NB4 (cell line): ENCODE measurements around the gene PIP5K1C.

ENCODE experiments used
- DNase-seq: peaks from one replicate; pipeline ENCODE4 v3.0.0; 2010; ENCODE audit warnings: low read depth
- H3K4me3 ChIP-seq: one replicate; pipeline ENCODE4 v1.5.1; 2011; ENCODE audit warnings: mild to moderate bottlenecking, low read depth, low read length, moderate library complexity
- MYC ChIP-seq: IDR thresholded peaks from 2 replicates; pipeline ENCODE4 v1.6.1; 2011; ENCODE audit warnings: low read depth, low read length
- POLR2A ChIP-seq: IDR thresholded peaks from 2 replicates; pipeline ENCODE4 v1.6.1; 2011; ENCODE audit warnings: mild to moderate bottlenecking; ENCODE audit not compliant: insufficient read length; ENCODE audit errors: extremely low read depth
- TF ChIP-seq, protein P1 (sequence below): IDR thresholded peaks from one replicate; pipeline ENCODE4 v1.5.1; 2012; ENCODE audit warnings: low read depth, low read length
- TF ChIP-seq, protein P2 (sequence below): IDR thresholded peaks from 2 replicates; pipeline ENCODE4 v1.6.1; 2011; ENCODE audit warnings: low read depth, low read length

The PIP5K1C gene

DNA sequence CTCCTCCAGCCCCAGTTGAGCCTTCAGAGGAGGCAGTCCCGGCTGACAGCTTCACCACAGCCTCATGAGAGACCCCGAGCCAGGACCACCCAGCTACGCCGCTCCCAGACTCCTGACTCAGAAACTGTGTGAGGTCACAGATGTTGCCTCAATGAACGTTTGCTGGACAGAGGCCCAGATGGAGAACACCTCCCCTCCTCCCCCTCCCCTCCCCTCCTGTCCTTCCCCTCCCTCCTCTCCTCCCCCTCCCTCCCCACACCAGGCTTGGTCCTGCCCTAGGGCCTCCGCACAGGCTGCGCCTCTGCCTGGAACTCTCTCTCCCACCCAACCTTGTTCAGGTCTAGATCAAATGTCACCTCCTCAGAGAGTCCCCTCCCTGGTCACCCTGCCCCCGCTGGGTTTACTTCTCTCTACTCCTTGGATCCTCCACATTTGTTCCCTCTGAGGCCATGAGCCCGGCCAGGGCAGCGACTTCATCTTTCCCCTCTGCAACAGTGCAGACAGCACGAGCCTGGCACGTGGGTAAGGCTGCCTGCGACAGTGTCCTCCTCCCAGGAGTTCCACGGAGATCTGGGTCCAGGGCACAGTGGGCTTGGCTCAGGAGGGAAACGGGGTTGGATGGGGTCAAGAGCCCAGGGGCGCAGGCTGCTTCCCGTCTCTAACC is 17.4 kb downstream of the PIP5K1C start:
- TF ChIP-seq MYC (no peak), POLR2A (no peak)
- TF ChIP-seq, protein P1, sequence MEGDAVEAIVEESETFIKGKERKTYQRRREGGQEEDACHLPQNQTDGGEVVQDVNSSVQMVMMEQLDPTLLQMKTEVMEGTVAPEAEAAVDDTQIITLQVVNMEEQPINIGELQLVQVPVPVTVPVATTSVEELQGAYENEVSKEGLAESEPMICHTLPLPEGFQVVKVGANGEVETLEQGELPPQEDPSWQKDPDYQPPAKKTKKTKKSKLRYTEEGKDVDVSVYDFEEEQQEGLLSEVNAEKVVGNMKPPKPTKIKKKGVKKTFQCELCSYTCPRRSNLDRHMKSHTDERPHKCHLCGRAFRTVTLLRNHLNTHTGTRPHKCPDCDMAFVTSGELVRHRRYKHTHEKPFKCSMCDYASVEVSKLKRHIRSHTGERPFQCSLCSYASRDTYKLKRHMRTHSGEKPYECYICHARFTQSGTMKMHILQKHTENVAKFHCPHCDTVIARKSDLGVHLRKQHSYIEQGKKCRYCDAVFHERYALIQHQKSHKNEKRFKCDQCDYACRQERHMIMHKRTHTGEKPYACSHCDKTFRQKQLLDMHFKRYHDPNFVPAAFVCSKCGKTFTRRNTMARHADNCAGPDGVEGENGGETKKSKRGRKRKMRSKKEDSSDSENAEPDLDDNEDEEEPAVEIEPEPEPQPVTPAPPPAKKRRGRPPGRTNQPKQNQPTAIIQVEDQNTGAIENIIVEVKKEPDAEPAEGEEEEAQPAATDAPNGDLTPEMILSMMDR, result no peak
- TF ChIP-seq, protein P2, sequence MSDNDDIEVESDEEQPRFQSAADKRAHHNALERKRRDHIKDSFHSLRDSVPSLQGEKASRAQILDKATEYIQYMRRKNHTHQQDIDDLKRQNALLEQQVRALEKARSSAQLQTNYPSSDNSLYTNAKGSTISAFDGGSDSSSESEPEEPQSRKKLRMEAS, result no peak
- no peak for DNase-seq

DNA sequence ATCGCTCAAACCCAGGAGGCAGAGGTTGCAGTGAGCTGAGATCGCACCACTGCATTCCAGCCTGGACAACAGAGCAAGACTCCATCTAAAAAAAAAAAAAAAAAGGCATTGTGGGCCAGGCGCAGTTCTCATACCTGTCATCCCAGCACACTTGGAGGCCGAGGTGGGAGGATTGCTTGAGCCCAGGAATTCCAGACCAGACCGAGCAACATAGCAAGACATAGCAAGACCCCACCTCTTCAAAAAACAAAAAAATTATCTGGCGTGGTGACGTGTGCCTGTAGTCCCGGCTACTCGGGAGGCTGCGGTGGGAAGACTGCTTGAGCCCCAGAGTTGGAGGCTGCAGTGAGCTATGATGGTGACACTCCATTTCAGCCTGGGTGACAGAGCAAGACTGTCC is 18.0 kb downstream of the PIP5K1C start:
- H3K4me3 ChIP-seq, result no peak overlapping the region
- no peak for DNase-seq
- no peak for TF ChIP-seq MYC
- TF ChIP-seq, protein P1, result no peak
- TF ChIP-seq POLR2A, result no peak
- TF ChIP-seq, protein P2, result no peak

More for the DNA sequence above, 17.4 kb downstream of the PIP5K1C start:
- H3K4me3 ChIP-seq, result no peak overlapping the region

GRCh38 chr19:3680939-3681338 is 19.3 kb downstream of the PIP5K1C start:
- TF ChIP-seq, protein P2, result no peak
- TF ChIP-seq MYC, result no peak
- TF ChIP-seq, protein P1, result no peak
- H3K4me3 ChIP-seq, result no peak overlapping the region
- no peak for DNase-seq

DNA sequence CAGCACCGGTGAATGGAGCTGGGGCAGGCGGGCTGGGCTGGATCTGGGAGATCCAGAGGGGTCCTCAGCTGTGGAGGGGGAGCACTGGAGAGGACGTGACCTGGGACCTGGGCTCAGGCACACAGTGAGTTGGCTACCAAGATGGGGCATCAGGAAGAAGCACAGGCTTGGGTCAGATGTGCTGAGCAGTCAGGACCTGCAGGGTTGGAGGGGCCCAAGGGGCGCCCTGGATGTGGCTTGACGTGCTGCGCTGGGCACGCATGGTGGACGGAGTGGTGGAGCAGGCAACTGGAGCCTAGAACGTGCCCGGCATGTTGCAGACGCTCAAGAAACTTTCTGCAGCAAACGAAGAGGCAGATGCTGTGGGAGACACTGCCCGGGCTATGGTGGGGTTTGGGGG is 20.7 kb downstream of the PIP5K1C start:
- no peak for DNase-seq
- no peak overlapping the region for H3K4me3 ChIP-seq
- TF ChIP-seq, protein P2, result no peak
- TF ChIP-seq MYC, result no peak
- TF ChIP-seq POLR2A, result no peak
- TF ChIP-seq, protein P1, result no peak

GRCh38 chr19:3679138-3679537 is 21.1 kb downstream of the PIP5K1C start:
- no peak for DNase-seq
- H3K4me3 ChIP-seq, result no peak overlapping the region
- no peak for TF ChIP-seq MYC
- no peak for TF ChIP-seq POLR2A
- TF ChIP-seq, protein P1, result no peak
- TF ChIP-seq, protein P2, result no peak

GRCh38 chr19:3678188-3678587 is 22.1 kb downstream of the PIP5K1C start:
- DNase-seq, result no peak
- TF ChIP-seq, protein P1, result no peak
- TF ChIP-seq MYC (no peak), POLR2A (no peak)
- TF ChIP-seq, protein P2, result no peak
- no peak overlapping the region for H3K4me3 ChIP-seq
